GM18498 (cell line): ENCODE data around the gene CCND2.

Experiments used
- ATAC-seq: cut with Tn5 transposase; IDR thresholded peaks from one replicate; pipeline ENCODE4 v1.9.1; 2021; ENCODE audit warnings: mild to moderate bottlenecking, moderate library complexity; ENCODE audit not compliant: unreplicated experiment

Gene CCND2

GRCh38 chr12:4256043-4256826, 17.3 kb upstream of the CCND2 start:
- ATAC-seq: no peak

- ATAC-seq: no peak
Observed at GRCh38 chr12:4257442-4257841, 16.1 kb upstream of the CCND2 start.

- ATAC-seq: no peak
Observed at GRCh38 chr12:4259099-4259498, 14.5 kb upstream of the CCND2 start.

DNA sequence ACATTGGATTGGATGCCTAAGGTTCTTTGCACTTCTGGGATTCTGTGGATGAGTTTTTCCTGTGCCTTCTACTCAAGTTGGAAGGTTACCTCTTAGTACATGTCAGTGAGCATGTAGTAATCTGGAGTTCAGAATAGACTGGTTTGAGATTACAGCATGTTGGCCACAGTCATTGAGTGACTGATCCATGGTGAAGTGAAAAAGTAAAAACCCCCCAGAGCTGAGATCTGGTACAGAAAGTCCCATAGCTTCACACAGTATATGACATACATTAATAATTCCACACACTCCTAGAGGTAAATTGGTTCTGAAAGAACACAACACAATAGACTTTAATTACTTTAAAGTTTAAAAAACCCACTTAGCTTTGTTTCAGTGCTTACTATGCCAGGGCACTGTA, 11.9 kb upstream of the CCND2 start:
- peak; percentile 41 for ATAC-seq

DNA sequence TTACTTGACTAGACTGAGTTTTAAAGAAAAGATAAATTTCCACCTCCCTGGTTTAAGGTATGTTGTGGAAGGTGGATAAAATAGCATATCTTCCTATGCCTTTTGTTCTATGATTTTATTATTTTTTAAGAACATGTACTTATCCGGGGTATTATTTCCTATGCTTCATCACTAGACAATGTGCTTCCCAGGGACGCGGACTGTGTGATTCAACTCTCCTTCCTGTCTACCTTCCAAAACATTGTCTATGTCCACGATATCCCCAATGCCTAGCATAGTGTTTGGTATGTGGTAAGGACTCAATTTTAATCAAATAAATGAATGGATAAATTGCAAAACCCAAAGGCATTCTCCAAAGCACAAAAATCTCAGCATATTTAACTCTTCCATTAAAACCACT, 8.3 kb upstream of the CCND2 start:
- no peak for ATAC-seq

DNA sequence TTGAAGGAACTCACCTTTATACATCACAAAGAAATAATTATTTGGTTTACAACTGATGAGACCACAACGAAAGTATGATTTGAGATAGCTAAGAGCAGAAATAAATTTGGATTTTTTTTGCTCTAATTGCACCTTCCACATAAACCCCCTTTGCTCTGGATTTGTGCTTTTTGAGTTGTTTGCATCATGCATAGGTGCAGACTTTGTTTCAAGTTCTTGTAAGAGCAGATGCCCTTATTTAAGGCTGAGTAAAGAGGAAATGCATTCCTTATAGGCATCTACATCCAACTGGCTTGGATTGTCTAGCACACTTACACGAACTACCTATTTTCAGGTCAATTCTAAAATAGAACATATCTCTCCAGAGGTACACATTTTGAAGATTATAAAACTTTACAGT, 6.6 kb upstream of the CCND2 start:
- no peak for ATAC-seq

GRCh38 chr12:4267704-4268328, 5.7 kb upstream of the CCND2 start:
- ATAC-seq: no peak

DNA sequence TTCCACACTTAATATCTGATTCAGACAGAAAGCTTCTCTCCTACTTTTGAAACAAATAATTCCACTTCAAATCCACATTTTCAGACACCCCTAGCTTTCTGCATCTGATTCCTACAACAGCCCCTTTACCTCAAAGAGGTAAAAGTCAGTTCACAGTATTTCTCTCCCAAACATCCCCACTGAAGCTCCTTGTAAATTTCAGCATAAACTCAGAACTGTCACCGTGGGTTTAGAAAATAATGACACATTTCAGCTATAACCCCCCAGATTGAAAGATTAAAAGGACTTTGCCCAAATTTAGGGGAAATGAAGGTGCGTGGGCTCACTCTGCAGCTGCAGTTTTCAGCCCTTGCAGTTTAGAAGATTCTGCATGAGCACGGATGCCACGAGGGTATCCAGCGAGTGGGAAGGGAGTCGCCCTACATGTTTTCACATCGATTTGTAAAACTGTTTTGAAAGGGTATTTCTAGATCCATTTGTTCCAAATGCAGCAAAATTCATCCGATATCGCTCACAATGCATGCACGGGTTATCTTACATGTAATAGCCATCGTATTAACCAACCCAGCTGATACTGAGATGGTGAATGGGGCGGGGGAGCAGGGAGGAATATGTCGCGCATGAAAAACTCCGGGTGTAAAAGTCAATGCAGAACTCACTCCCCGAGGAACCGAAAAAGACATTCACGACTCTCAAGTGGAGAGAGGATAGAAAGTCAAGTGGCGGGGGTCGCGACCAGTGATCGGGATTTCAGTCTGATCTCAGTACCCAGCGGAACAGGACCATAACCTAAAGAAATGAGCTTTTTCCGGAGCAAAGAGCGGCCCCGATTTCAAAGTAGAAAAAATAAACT, 5.0 kb upstream of the CCND2 start:
- ATAC-seq: no peak

DNA sequence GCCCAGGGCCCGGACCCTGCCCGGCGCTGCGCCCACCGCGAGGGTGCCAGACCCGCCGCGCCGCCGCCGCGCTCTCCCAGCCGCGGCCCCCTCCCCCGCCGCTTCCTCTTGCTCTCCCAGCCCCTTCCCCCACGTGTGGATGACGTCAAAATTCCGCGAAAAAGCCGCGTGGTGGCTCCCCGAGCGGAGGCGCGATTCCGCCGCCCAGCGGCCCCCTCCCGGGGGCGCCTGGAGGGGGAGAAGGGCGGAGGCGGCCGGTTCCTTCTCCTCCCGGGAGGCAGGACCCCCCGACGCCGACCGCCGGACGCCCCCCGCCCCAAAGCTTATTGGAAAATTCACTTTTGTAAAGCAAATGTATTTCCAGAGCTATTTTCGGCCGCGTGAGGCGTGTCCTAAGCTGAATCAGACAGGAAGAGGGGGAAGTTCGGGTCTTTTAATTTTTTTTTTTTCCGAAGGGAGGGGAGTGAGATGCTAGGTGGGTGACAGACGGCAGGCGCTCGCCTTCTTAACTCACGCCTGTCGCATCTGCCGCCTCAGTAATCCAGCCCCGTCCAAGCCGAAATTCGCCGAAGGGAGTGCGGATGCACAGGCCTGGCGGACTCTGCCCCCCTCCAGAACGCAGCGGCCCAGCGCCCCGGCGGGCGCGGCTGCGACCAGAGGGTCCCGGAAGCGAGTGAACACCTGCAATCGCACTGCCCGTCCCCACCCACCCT, 4.1 kb upstream of the CCND2 start:
- ATAC-seq: peak; percentile 31

- ATAC-seq: no peak
Observed at GRCh38 chr12:4270016-4270830, 3.3 kb upstream of the CCND2 start.

GRCh38 chr12:4270831-4271716, 2.5 kb upstream of the CCND2 start:
- ATAC-seq: no peak

DNA sequence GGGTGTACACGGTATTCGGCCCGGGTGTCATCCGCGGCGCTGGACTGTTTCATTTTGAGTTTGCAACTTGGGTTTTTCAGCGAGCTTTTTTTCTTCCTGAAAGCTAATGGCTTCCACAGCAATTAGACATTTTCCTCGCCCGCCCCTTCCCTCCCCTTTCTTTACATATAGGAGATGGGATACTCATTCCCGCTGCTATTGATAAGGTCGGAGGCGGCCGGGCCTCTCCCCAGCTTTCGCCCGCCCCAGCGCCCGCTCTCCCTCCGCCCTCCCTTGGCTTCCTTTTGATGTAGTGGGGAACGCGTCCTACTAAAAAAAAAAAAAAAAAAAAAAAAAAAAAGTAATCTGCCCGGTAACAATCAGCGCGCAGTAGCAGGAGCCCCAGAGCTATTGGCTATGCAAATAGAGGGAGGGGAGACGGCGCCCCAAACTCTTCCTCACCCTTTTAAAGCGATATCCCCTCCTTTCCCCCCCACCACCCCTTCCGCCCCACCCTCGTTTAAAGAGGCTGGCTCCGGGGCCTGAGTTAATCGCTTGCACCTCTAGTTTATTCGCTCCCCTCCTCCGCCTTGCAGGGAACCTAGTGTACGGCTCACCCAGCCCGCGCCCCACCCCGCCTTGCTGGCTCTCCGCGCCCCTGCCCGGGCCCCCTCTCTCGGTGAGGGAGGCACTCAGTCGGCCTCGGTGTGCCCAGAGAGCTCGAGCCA, 1.7 kb upstream of the CCND2 start:
- peak; percentile 51 for ATAC-seq

DNA sequence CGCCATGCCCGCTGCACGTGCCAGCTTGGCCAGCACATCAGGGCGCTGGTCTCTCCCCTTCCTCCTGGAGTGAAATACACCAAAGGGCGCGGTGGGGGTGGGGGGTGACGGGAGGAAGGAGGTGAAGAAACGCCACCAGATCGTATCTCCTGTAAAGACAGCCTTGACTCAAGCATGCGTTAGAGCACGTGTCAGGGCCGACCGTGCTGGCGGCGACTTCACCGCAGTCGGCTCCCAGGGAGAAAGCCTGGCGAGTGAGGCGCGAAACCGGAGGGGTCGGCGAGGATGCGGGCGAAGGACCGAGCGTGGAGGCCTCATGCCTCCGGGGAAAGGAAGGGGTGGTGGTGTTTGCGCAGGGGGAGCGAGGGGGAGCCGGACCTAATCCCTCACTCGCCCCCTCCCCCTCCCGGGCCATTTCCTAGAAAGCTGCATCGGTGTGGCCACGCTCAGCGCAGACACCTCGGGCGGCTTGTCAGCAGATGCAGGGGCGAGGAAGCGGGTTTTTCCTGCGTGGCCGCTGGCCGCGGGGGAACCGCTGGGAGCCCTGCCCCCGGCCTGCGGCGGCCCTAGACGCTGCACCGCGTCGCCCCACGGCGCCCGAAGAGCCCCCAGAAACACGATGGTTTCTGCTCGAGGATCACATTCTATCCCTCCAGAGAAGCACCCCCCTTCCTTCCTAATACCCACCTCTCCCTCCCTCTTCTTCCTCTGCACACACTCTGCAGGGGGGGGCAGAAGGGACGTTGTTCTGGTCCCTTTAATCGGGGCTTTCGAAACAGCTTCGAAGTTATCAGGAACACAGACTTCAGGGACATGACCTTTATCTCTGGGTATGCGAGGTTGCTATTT, 914 bp upstream of the CCND2 start:
- ATAC-seq: peak; percentile 8

- ATAC-seq: no peak
Observed at GRCh38 chr12:4273273-4273651, 300 bp upstream of the CCND2 start.

GRCh38 chr12:4274396-4275015, 944 bp downstream of the CCND2 start:
- ATAC-seq: no peak

- ATAC-seq: no peak
Observed at GRCh38 chr12:4275016-4275869, 1.7 kb downstream of the CCND2 start.
